ENCODE measurements around the gene DNER.

GRCh38 chr2:229376866-229377265, 337.5 kb downstream of the DNER start:
- TF ChIP-seq CTCF (IDR thresholded peaks at IDR 0.05) (no peak), EP300 (IDR thresholded peaks at IDR 0.05) (no peak), POLR2A (IDR thresholded peaks at IDR 0.05) (no peak), POLR2AphosphoS5 (IDR thresholded peaks at IDR 0.05) (no peak)
